HEK293 (cell line): ENCODE data around the gene TMTC1.

Source experiments
- CTCF ChIA-PET: fragments of 350-600 bp; formaldehyde crosslinking; extraction: SDS; loops from one replicate; lab custom pipeline; 2021; ENCODE audit warnings: antibody characterized with exemption; lab: Yijun Ruan, JAX
- POLR2A ChIA-PET: fragments of 300-600 bp; formaldehyde crosslinking; extraction: SDS; loops from one replicate; lab custom pipeline; 2020; ENCODE audit warnings: antibody characterized with exemption, inconsistent platforms; lab: Yijun Ruan, JAX
- H3K27ac ChIP-seq: fragments of 200-500 bp; sonication (Bioruptor generic); 2 replicates; pipeline ENCODE4 v1.5.1; 2014; ENCODE audit warnings: low read depth, low read length, control low read depth, inconsistent platforms; ENCODE audit errors: extremely low read depth
- H3K36me3 ChIP-seq, 2 experiments: fragments of 200-500 bp in 1 of 2; sonication (Bioruptor generic) in 1 of 2; 1 replicate in 1 of 2; 2 replicates in 1 of 2; pipeline ENCODE4 v1.5.1; 2014 to 2017; ENCODE audit warnings: inconsistent platforms in 2 of 2, low read length in 2 of 2; ENCODE audit not compliant: control insufficient read depth in 2 of 2, insufficient read depth in 1 of 2
- H3K4me1 ChIP-seq: fragments of 200-500 bp; sonication (Bioruptor generic); 2 replicates; pipeline ENCODE4 v1.5.1; 2014; ENCODE audit warnings: mild to moderate bottlenecking, low read length, inconsistent platforms; ENCODE audit not compliant: control insufficient read depth, insufficient read depth
- H3K4me3 ChIP-seq: 2 replicates; pipeline ENCODE4 v1.5.1; 2011; ENCODE audit warnings: low read depth, mild to moderate bottlenecking, control low read depth, low read length, moderate library complexity
- H3K9me3 ChIP-seq: fragments of 200-500 bp; sonication (Bioruptor generic); 2 replicates; pipeline ENCODE4 v1.5.1; 2014; ENCODE audit warnings: low read depth, low read length, inconsistent platforms; ENCODE audit not compliant: control insufficient read depth, insufficient read depth
- FEZF1 ChIP-seq: fragments of 450-650 bp; formaldehyde crosslinking; IDR thresholded peaks from 2 replicates; pipeline ENCODE4 v1.5.1; 2016; ENCODE audit warnings: missing biosample characterization, missing genetic modification characterization
- KLF1 ChIP-seq: fragments of 450-650 bp; formaldehyde crosslinking; IDR thresholded peaks from 2 replicates; pipeline ENCODE4 v1.5.1; 2016; ENCODE audit warnings: missing biosample characterization, missing genetic modification characterization
- KLF10 ChIP-seq: fragments of 450-650 bp; IDR thresholded peaks from 2 replicates; pipeline ENCODE4 v1.5.1; 2018; ENCODE audit warnings: missing biosample characterization, mild to moderate bottlenecking, missing genetic modification characterization
- KLF8 ChIP-seq: fragments of 450-650 bp; formaldehyde crosslinking; IDR thresholded peaks from 2 replicates; pipeline ENCODE4 v1.5.1; 2016; ENCODE audit warnings: missing biosample characterization, missing genetic modification characterization
- SP2 ChIP-seq: fragments of 450-650 bp; formaldehyde crosslinking; IDR thresholded peaks from 2 replicates; pipeline ENCODE4 v1.5.1; 2016; ENCODE audit warnings: missing biosample characterization, missing genetic modification characterization
- ZNF121 ChIP-seq: fragments of 450-650 bp; formaldehyde crosslinking; IDR thresholded peaks from 2 replicates; pipeline ENCODE4 v1.5.1; 2016; ENCODE audit warnings: missing biosample characterization, missing genetic modification characterization
- ZNF132 ChIP-seq: fragments of 450-650 bp; formaldehyde crosslinking; IDR thresholded peaks from 2 replicates; pipeline ENCODE4 v1.5.1; 2017; ENCODE audit warnings: missing biosample characterization, missing genetic modification characterization, borderline replicate concordance
- ZNF211 ChIP-seq: fragments of 450-650 bp; formaldehyde crosslinking; IDR thresholded peaks from 2 replicates; pipeline ENCODE4 v1.5.1; 2016; ENCODE audit warnings: low read depth, missing biosample characterization, missing genetic modification characterization
- ZNF223 ChIP-seq: fragments of 450-650 bp; formaldehyde crosslinking; IDR thresholded peaks from 2 replicates; pipeline ENCODE4 v1.5.1; 2016; ENCODE audit warnings: missing biosample characterization, missing genetic modification characterization
- ZNF302 ChIP-seq: fragments of 450-650 bp; formaldehyde crosslinking; IDR thresholded peaks from 2 replicates; pipeline ENCODE4 v1.5.1; 2016; ENCODE audit warnings: missing biosample characterization, missing genetic modification characterization, low read depth
- ZNF311 ChIP-seq: fragments of 450-650 bp; formaldehyde crosslinking; IDR thresholded peaks from 2 replicates; pipeline ENCODE4 v1.5.1; 2017; ENCODE audit warnings: missing biosample characterization, missing genetic modification characterization, borderline replicate concordance
- ZNF354C ChIP-seq: fragments of 450-650 bp; formaldehyde crosslinking; IDR thresholded peaks from 2 replicates; pipeline ENCODE4 v1.5.1; 2016; ENCODE audit warnings: missing biosample characterization, missing genetic modification characterization, low read depth, borderline replicate concordance
- ZNF394 ChIP-seq: fragments of 450-650 bp; formaldehyde crosslinking; IDR thresholded peaks from 2 replicates; pipeline ENCODE4 v1.5.1; 2016; ENCODE audit warnings: missing biosample characterization, missing genetic modification characterization, mild to moderate bottlenecking, moderate library complexity, borderline replicate concordance
- ZNF404 ChIP-seq: fragments of 450-650 bp; formaldehyde crosslinking; IDR thresholded peaks from 2 replicates; pipeline ENCODE4 v1.5.1; 2017; ENCODE audit warnings: missing biosample characterization, missing genetic modification characterization
- ZNF423 ChIP-seq: fragments of 450-650 bp; formaldehyde crosslinking; IDR thresholded peaks from 2 replicates; pipeline ENCODE4 v1.5.1; 2016; ENCODE audit warnings: missing biosample characterization, missing genetic modification characterization
- ZNF510 ChIP-seq: fragments of 450-650 bp; formaldehyde crosslinking; IDR thresholded peaks from 2 replicates; pipeline ENCODE4 v1.5.1; 2018; ENCODE audit warnings: mild to moderate bottlenecking, missing genetic modification characterization, missing biosample characterization; ENCODE audit not compliant: insufficient replicate concordance
- ZNF555 ChIP-seq: fragments of 450-650 bp; formaldehyde crosslinking; conservative IDR thresholded peaks from 2 replicates; pipeline ENCODE4 v1.5.1; 2017; ENCODE audit warnings: missing biosample characterization, mild to moderate bottlenecking, missing genetic modification characterization, inconsistent platforms
- ZNF561 ChIP-seq: fragments of 450-650 bp; IDR thresholded peaks from 2 replicates; pipeline ENCODE4 v1.5.1; 2018; ENCODE audit warnings: missing biosample characterization, missing genetic modification characterization, borderline replicate concordance
- ZSCAN23 ChIP-seq: fragments of 450-650 bp; formaldehyde crosslinking; IDR thresholded peaks from 2 replicates; pipeline ENCODE4 v1.5.1; 2016; ENCODE audit warnings: missing biosample characterization, missing genetic modification characterization
- TF ChIP-seq, protein P1 (sequence below): fragments of 450-650 bp; IDR thresholded peaks from 2 replicates; pipeline ENCODE4 v1.5.1; 2018; ENCODE audit warnings: missing biosample characterization, mild to moderate bottlenecking, missing genetic modification characterization
- TF ChIP-seq, protein P2 (sequence below): fragments of 450-650 bp; formaldehyde crosslinking; optimal IDR thresholded peaks from 2 replicates; pipeline ENCODE3; 2016; ENCODE audit warnings: missing biosample characterization, mild to moderate bottlenecking, missing genetic modification characterization
- TF ChIP-seq, protein P3 (sequence below): fragments of 450-650 bp; formaldehyde crosslinking; conservative IDR thresholded peaks from 2 replicates; pipeline ENCODE4 v1.5.1; 2016; ENCODE audit warnings: low read depth, missing biosample characterization, missing genetic modification characterization
- TF ChIP-seq, protein P4 (sequence below): fragments of 450-650 bp; formaldehyde crosslinking; IDR thresholded peaks from 2 replicates; pipeline ENCODE4 v1.5.1; 2016; ENCODE audit warnings: missing biosample characterization, missing genetic modification characterization
- TF ChIP-seq, protein P5 (sequence below): fragments of 450-650 bp; formaldehyde crosslinking; IDR thresholded peaks from 2 replicates; pipeline ENCODE4 v1.5.1; 2016; ENCODE audit warnings: missing biosample characterization, missing genetic modification characterization, low read depth

Gene TMTC1

DNA sequence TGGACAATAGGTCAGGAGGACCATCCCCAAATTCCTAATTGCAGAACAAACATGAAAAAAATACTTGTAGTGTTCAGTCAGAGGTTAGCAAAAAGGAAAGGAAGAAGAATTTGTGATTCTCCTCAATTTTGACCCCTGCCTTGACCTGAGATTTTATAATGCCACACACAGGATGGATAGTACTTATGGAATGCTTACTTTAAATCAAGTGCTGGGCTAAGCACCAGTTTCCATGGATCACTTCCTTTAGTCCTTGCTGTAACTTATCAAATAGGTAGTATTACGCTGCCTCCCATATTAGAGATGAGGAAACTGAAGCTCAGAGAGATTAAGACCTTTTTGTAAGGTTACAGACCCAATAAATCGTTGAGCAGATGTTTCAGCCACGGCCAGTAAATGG is 205.0 kb downstream of the TMTC1 start:
- no peaks in the 10 kb centered on the region for H3K36me3 ChIP-seq
- H3K4me1 ChIP-seq = no peaks in the 10 kb centered on the region
- H3K4me3 ChIP-seq = no peak overlapping the region
- H3K27ac ChIP-seq = no peak overlapping the region
- ChIA-PET CTCF (no interaction called here), POLR2A (no interaction called here)
- TF ChIP-seq SP2 (tag by site-specific recombination) (no peak), ZNF404 (tag by site-specific recombination) (no peak), ZNF561 (no peak), ZNF510 (tag by site-specific recombination) (no peak), ZNF132 (tag by site-specific recombination) (no peak), ZNF211 (no peak), ZNF423 (no peak), ZNF394 (tag by site-specific recombination) (no peak), ZNF121 (no peak), ZNF302 (tag by site-specific recombination) (no peak), ZNF223 (tag by site-specific recombination) (no peak), KLF10 (tag by site-specific recombination) (no peak), KLF1 (tag by site-specific recombination) (no peak), ZNF354C (tag by site-specific recombination) (no peak), KLF8 (no peak), FEZF1 (tag by site-specific recombination) (no peak)
- TF ChIP-seq, protein P1, sequence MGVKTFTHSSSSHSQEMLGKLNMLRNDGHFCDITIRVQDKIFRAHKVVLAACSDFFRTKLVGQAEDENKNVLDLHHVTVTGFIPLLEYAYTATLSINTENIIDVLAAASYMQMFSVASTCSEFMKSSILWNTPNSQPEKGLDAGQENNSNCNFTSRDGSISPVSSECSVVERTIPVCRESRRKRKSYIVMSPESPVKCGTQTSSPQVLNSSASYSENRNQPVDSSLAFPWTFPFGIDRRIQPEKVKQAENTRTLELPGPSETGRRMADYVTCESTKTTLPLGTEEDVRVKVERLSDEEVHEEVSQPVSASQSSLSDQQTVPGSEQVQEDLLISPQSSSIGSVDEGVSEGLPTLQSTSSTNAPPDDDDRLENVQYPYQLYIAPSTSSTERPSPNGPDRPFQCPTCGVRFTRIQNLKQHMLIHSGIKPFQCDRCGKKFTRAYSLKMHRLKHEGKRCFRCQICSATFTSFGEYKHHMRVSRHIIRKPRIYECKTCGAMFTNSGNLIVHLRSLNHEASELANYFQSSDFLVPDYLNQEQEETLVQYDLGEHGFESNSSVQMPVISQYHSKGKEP (tag by site-specific recombination) = no peak
- TF ChIP-seq, protein P2, sequence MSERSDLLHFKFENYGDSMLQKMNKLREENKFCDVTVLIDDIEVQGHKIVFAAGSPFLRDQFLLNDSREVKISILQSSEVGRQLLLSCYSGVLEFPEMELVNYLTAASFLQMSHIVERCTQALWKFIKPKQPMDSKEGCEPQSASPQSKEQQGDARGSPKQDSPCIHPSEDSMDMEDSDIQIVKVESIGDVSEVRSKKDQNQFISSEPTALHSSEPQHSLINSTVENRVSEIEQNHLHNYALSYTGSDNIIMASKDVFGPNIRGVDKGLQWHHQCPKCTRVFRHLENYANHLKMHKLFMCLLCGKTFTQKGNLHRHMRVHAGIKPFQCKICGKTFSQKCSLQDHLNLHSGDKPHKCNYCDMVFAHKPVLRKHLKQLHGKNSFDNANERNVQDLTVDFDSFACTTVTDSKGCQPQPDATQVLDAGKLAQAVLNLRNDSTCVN (tag by site-specific recombination) = no peak
- TF ChIP-seq, protein P3, sequence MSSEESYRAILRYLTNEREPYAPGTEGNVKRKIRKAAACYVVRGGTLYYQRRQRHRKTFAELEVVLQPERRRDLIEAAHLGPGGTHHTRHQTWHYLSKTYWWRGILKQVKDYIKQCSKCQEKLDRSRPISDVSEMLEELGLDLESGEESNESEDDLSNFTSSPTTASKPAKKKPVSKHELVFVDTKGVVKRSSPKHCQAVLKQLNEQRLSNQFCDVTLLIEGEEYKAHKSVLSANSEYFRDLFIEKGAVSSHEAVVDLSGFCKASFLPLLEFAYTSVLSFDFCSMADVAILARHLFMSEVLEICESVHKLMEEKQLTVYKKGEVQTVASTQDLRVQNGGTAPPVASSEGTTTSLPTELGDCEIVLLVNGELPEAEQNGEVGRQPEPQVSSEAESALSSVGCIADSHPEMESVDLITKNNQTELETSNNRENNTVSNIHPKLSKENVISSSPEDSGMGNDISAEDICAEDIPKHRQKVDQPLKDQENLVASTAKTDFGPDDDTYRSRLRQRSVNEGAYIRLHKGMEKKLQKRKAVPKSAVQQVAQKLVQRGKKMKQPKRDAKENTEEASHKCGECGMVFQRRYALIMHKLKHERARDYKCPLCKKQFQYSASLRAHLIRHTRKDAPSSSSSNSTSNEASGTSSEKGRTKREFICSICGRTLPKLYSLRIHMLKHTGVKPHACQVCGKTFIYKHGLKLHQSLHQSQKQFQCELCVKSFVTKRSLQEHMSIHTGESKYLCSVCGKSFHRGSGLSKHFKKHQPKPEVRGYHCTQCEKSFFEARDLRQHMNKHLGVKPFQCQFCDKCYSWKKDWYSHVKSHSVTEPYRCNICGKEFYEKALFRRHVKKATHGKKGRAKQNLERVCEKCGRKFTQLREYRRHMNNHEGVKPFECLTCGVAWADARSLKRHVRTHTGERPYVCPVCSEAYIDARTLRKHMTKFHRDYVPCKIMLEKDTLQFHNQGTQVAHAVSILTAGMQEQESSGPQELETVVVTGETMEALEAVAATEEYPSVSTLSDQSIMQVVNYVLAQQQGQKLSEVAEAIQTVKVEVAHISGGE (tag by site-specific recombination) = no peak
- no peaks in the 10 kb centered on the region for H3K9me3 ChIP-seq

DNA sequence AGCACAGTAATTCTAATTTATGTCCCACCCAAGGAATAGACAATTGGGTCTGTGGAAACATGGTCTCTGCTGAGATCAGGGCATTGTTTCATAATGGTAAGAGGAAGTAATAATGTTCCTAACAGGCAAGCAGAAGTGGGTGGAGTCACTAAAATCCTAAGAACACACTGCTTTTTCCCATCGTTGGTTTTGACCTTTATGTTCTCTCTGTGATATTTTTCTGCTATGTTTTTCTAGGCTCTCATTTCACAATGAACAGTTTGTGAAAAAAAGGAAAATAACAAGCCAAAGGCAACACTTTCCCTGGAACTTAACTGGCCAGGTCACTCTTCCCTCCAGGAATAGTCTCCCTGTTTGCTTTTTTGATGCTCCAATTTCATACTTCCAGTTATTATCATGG is 205.7 kb downstream of the TMTC1 start:
- H3K9me3 ChIP-seq = no peaks in the 10 kb centered on the region
- ChIA-PET POLR2A (no interaction called here), CTCF (no interaction called here)
- H3K27ac ChIP-seq = no peak overlapping the region
- no peaks in the 10 kb centered on the region for H3K4me1 ChIP-seq
- no peak overlapping the region for H3K4me3 ChIP-seq
- no peaks in the 10 kb centered on the region for H3K36me3 ChIP-seq
- TF ChIP-seq, protein P1 (tag by site-specific recombination) = no peak
- TF ChIP-seq ZNF555 (tag by site-specific recombination) (no peak), ZSCAN23 (no peak), ZNF311 (no peak)
- TF ChIP-seq, protein P4, sequence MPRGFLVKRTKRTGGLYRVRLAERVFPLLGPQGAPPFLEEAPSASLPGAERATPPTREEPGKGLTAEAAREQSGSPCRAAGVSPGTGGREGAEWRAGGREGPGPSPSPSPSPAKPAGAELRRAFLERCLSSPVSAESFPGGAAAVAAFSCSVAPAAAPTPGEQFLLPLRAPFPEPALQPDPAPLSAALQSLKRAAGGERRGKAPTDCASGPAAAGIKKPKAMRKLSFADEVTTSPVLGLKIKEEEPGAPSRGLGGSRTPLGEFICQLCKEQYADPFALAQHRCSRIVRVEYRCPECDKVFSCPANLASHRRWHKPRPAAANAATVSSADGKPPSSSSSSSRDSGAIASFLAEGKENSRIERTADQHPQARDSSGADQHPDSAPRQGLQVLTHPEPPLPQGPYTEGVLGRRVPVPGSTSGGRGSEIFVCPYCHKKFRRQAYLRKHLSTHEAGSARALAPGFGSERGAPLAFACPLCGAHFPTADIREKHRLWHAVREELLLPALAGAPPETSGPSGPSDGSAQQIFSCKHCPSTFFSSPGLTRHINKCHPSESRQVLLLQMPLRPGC = no peak
- TF ChIP-seq, protein P5, sequence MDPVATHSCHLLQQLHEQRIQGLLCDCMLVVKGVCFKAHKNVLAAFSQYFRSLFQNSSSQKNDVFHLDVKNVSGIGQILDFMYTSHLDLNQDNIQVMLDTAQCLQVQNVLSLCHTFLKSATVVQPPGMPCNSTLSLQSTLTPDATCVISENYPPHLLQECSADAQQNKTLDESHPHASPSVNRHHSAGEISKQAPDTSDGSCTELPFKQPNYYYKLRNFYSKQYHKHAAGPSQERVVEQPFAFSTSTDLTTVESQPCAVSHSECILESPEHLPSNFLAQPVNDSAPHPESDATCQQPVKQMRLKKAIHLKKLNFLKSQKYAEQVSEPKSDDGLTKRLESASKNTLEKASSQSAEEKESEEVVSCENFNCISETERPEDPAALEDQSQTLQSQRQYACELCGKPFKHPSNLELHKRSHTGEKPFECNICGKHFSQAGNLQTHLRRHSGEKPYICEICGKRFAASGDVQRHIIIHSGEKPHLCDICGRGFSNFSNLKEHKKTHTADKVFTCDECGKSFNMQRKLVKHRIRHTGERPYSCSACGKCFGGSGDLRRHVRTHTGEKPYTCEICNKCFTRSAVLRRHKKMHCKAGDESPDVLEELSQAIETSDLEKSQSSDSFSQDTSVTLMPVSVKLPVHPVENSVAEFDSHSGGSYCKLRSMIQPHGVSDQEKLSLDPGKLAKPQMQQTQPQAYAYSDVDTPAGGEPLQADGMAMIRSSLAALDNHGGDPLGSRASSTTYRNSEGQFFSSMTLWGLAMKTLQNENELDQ = no peak
